Measurements from ENCODE around the gene LILRA6.

- TF ChIP-seq CTCF (IDR thresholded peaks at IDR 0.05) (no peak), POLR2AphosphoS5 (IDR thresholded peaks at IDR 0.05; ENCODE audit: low read depth, low read length) (peak; percentile 52)
These were observed 33.9 kb downstream of the LILRA6 start for GRCh38 chr19:54208784-54209057.
